WTC11 (cell line): ENCODE measurements around the gene KDELR3. TPM values are rescaled to one million over a fixed set of nuclear protein-coding genes. Genes with fewer than 3 reads are reported as not detected.

Source experiments
- ATAC-seq: fragments of 200-7000 bp; cut with Tn5 transposase; 2 replicates; pipeline ENCODE4 v1.10.0; 2021; ENCODE audit warnings: mild to moderate bottlenecking, moderate library complexity
- CTCF ChIA-PET: fragments of 300-600 bp; sonication (Branson Sonifier 250); formaldehyde crosslinking; loops from one replicate; lab custom pipeline; 2021; ENCODE audit warnings: antibody characterized with exemption; lab: Charles Lee
- POLR2A ChIA-PET: fragments of 350-600 bp; sonication (Branson Sonifier 250); formaldehyde crosslinking; loops from one replicate; lab custom pipeline; 2021; ENCODE audit warnings: antibody characterized with exemption; lab: Charles Lee
- DNase-seq: peaks from one replicate; pipeline ENCODE4 v3.0.0; 2021; ENCODE audit warnings: low spot score
- H3K27ac Mint-ChIP-seq: 2 replicates; pipeline ENCODE4 v1.8.0; 2021; ENCODE audit warnings: mixed read lengths
- H3K27me3 Mint-ChIP-seq: 2 replicates; pipeline ENCODE4 v1.8.0; 2021; ENCODE audit warnings: low read depth, mild to moderate bottlenecking, moderate library complexity, mixed read lengths
- H3K36me3 Mint-ChIP-seq: 2 replicates; pipeline ENCODE4 v1.8.0; 2021; ENCODE audit warnings: mixed read lengths
- H3K4me1 Mint-ChIP-seq: 2 replicates; pipeline ENCODE4 v1.8.0; 2022; ENCODE audit warnings: mixed read lengths
- H3K4me3 Mint-ChIP-seq: 2 replicates; pipeline ENCODE4 v1.8.0; 2021; ENCODE audit warnings: mild to moderate bottlenecking, moderate library complexity, mixed read lengths
- H3K9me3 Mint-ChIP-seq: 2 replicates; pipeline ENCODE4 v1.8.0; 2021; ENCODE audit warnings: mixed read lengths
- ATF2 ChIP-seq: sonication (generic); formaldehyde crosslinking; IDR thresholded peaks from 2 replicates; pipeline ENCODE4 v1.8.1; 2022; ENCODE audit warnings: low read depth, missing genetic modification reagents, borderline replicate concordance
- GABPB1 ChIP-seq: sonication (generic); formaldehyde crosslinking; IDR thresholded peaks from 2 replicates; pipeline ENCODE4 v1.8.1; 2023; ENCODE audit warnings: mild to moderate bottlenecking, missing genetic modification reagents
- HMGXB4 ChIP-seq: sonication (generic); formaldehyde crosslinking; IDR thresholded peaks from 2 replicates; pipeline ENCODE4 v1.8.1; 2023; ENCODE audit warnings: mild to moderate bottlenecking, moderate library complexity, missing genetic modification reagents
- MLX ChIP-seq: sonication (generic); formaldehyde crosslinking; IDR thresholded peaks from 2 replicates; pipeline ENCODE4 v1.8.1; 2023; ENCODE audit warnings: mild to moderate bottlenecking, missing genetic modification reagents, moderate library complexity
- NR1H2 ChIP-seq: sonication (generic); formaldehyde crosslinking; IDR thresholded peaks from 2 replicates; pipeline ENCODE4 v1.9.0; 2021; ENCODE audit warnings: mild to moderate bottlenecking, moderate library complexity, missing genetic modification reagents
- NR3C1 ChIP-seq: sonication (generic); formaldehyde crosslinking; conservative IDR thresholded peaks from 2 replicates; pipeline ENCODE4 v1.8.1; 2023; ENCODE audit warnings: low read depth, mild to moderate bottlenecking, missing genetic modification reagents
- OVOL2 ChIP-seq: fragments of 250-450 bp; sonication (Bioruptor Pico); IDR thresholded peaks from 2 replicates; pipeline ENCODE4 v1.9.0; 2021; ENCODE audit warnings: mild to moderate bottlenecking, borderline replicate concordance
- SMAD3 ChIP-seq: sonication (generic); formaldehyde crosslinking; IDR thresholded peaks from 2 replicates; pipeline ENCODE4 v1.8.0; 2022; ENCODE audit warnings: missing genetic modification reagents, mild to moderate bottlenecking, borderline replicate concordance
- SMAD4 ChIP-seq: sonication (generic); formaldehyde crosslinking; IDR thresholded peaks from 2 replicates; pipeline ENCODE4 v1.8.0; 2022; ENCODE audit warnings: mild to moderate bottlenecking, missing genetic modification reagents
- SP1 ChIP-seq: sonication (generic); formaldehyde crosslinking; conservative IDR thresholded peaks from 2 replicates; pipeline ENCODE4 v1.8.1; 2022; ENCODE audit warnings: missing genetic modification reagents
- TEAD1 ChIP-seq: sonication (generic); formaldehyde crosslinking; IDR thresholded peaks from 2 replicates; pipeline ENCODE4 v1.8.0; 2022; ENCODE audit warnings: mild to moderate bottlenecking, missing genetic modification reagents
- USF2 ChIP-seq: sonication (generic); formaldehyde crosslinking; IDR thresholded peaks from 2 replicates; pipeline ENCODE4 v1.8.1; 2023; ENCODE audit warnings: mild to moderate bottlenecking, missing genetic modification reagents, moderate library complexity
- ZNF138 ChIP-seq: sonication (generic); formaldehyde crosslinking; conservative IDR thresholded peaks from 2 replicates; pipeline ENCODE4 v1.8.1; 2022; ENCODE audit warnings: mild to moderate bottlenecking, moderate library complexity, missing genetic modification reagents
- ZNF232 ChIP-seq: sonication (generic); formaldehyde crosslinking; IDR thresholded peaks from 2 replicates; pipeline ENCODE4 v1.8.0; 2022; ENCODE audit warnings: mild to moderate bottlenecking, missing genetic modification reagents
- ZNF281 ChIP-seq: sonication (generic); formaldehyde crosslinking; IDR thresholded peaks from 2 replicates; pipeline ENCODE4 v1.8.0; 2023; ENCODE audit warnings: mild to moderate bottlenecking, missing genetic modification reagents
- ZNF317 ChIP-seq: sonication (generic); formaldehyde crosslinking; IDR thresholded peaks from 2 replicates; pipeline ENCODE4 v1.8.1; 2023; ENCODE audit warnings: low read depth, mild to moderate bottlenecking, moderate library complexity, missing genetic modification reagents, borderline replicate concordance
- ZNF671 ChIP-seq: fragments of 250-450 bp; sonication (Bioruptor Pico); IDR thresholded peaks from 2 replicates; pipeline ENCODE4 v1.8.0; 2021; ENCODE audit warnings: mild to moderate bottlenecking
- ZSCAN18 ChIP-seq: fragments of 250-450 bp; sonication (Bioruptor Pico); IDR thresholded peaks from 2 replicates; pipeline ENCODE4 v2.1.2; 2022; ENCODE audit warnings: mild to moderate bottlenecking, moderate library complexity
- total RNA-seq: library from RNA; stranded (reverse); gene quantifications from 3 replicates; pipeline ENCODE4 v1.2.3, GENCODE V29; 2021

KDELR3 gene
- total RNA-seq, 1 experiment from 2014 or later, result 5.7 TPM

- ATAC-seq, result no peak
- POLR2A ChIA-PET, result no interaction called here
- Mint-ChIP-seq H3K4me1 (peaks cover 2% of the 10 kb centered on the region; the same call in 1 of the 2 replicates), H3K27me3 (peaks cover 1% of the 10 kb centered on the region), H3K4me3 (no peak overlapping the region), H3K9me3 (no peaks in the 10 kb centered on the region), H3K36me3 (no peaks in the 10 kb centered on the region), H3K27ac (0 out of 2 replicates have a peak overlapping the region, but pooled peaks have one; percentile 14)
- TF ChIP-seq SMAD3 (CRISPR knock-in tag), result no peak
- TF ChIP-seq SMAD4 (CRISPR knock-in tag), result no peak
- no peak for TF ChIP-seq SP1 (CRISPR knock-in tag)
- no peak for TF ChIP-seq NR3C1
- no peak for TF ChIP-seq HMGXB4
- TF ChIP-seq ZNF671 (CRISPR knock-in tag), result no peak
- no peak for TF ChIP-seq ZSCAN18 (CRISPR knock-in tag)
- no peak for TF ChIP-seq GABPB1 (CRISPR knock-in tag)
- no peak for TF ChIP-seq ZNF317 (CRISPR knock-in tag)
- TF ChIP-seq OVOL2 (CRISPR knock-in tag), result no peak
- TF ChIP-seq ATF2 (CRISPR knock-in tag), result no peak
- no peak for DNase-seq
- CTCF ChIA-PET, result interaction anchor here (4.6 kb wide), 1 partner anchor 10 kb away, joined by 54 read pairs; no protein-coding TSS in a partner anchor
Observed at GRCh38 chr22:38444783-38445182, 23.1 kb upstream of the KDELR3 start.

GRCh38 chr22:38446018-38446601, 21.8 kb upstream of the KDELR3 start:
- CTCF ChIA-PET, result interaction anchor here (4.6 kb wide), 1 partner anchor 11 kb away, joined by 54 read pairs; no protein-coding TSS in a partner anchor
- peaks cover 7% of the 10 kb centered on the region for H3K27me3 Mint-ChIP-seq
- no peak overlapping the region for H3K27ac Mint-ChIP-seq
- no peak for ATAC-seq
- H3K4me3 Mint-ChIP-seq, result no peak overlapping the region
- peaks cover 14% of the 10 kb centered on the region for H3K4me1 Mint-ChIP-seq
- no peaks in the 10 kb centered on the region for H3K36me3 Mint-ChIP-seq
- TF ChIP-seq ZNF281 (CRISPR knock-in tag), result no peak
- no peak for TF ChIP-seq ZNF232 (CRISPR knock-in tag)
- no peak for TF ChIP-seq TEAD1 (CRISPR knock-in tag)
- no peak for TF ChIP-seq MLX (CRISPR knock-in tag)
- no peak for TF ChIP-seq SP1 (CRISPR knock-in tag)
- TF ChIP-seq NR1H2 (CRISPR knock-in tag), result no peak
- no peak for TF ChIP-seq USF2 (CRISPR knock-in tag)
- TF ChIP-seq HMGXB4, result no peak
- no peak for TF ChIP-seq ZNF138 (CRISPR knock-in tag)
- POLR2A ChIA-PET, result no interaction called here
- no peaks in the 10 kb centered on the region for H3K9me3 Mint-ChIP-seq
- DNase-seq, result no peak
